K562 (cell line): ENCODE data around the gene HES3. TPM values are rescaled to one million over a fixed set of nuclear protein-coding genes. Genes with fewer than 3 reads are reported as not detected.

Experiments
- CREB3L1 ChIP-seq: fragments of 450-650 bp; IDR thresholded peaks from 2 replicates; pipeline ENCODE4 v1.6.1; 2014; ENCODE audit warnings: low read depth, mild to moderate bottlenecking, moderate library complexity, borderline replicate concordance
- E2F3 ChIP-seq: fragments of 250-450 bp; sonication (Bioruptor Pico); IDR thresholded peaks from 2 replicates; pipeline ENCODE4 v1.4.0; 2020; ENCODE audit warnings: mild to moderate bottlenecking
- ETV1 ChIP-seq: fragments of 450-650 bp; conservative IDR thresholded peaks from 2 replicates; pipeline ENCODE4 v1.6.1; 2016; ENCODE audit warnings: missing genetic modification characterization, control low read depth, low read depth, missing compliant biosample characterization
- FOXJ2 ChIP-seq: fragments of 200-800 bp; sonication (Bioruptor generic); IDR thresholded peaks from 2 replicates; pipeline ENCODE4 v1.6.1; 2016; ENCODE audit warnings: missing genetic modification characterization, missing compliant biosample characterization
- KLF1 ChIP-seq: fragments of 450-650 bp; IDR thresholded peaks from 2 replicates; pipeline ENCODE4 v1.6.1; 2016; ENCODE audit warnings: missing genetic modification characterization, missing compliant biosample characterization
- KLF6 ChIP-seq: fragments of 250-450 bp; sonication (Bioruptor Pico); IDR thresholded peaks from 2 replicates; pipeline ENCODE4 v1.4.0; 2020; ENCODE audit warnings: mild to moderate bottlenecking, moderate library complexity, borderline replicate concordance
- POLR2AphosphoS2 ChIP-seq: IDR thresholded peaks from 2 replicates; pipeline ENCODE4 v1.6.1; 2012; ENCODE audit warnings: low read length, improper control_type of control experiment
- PTTG1 ChIP-seq: fragments of 450-650 bp; IDR thresholded peaks from 2 replicates; pipeline ENCODE4 v1.6.1; 2016; ENCODE audit warnings: low read depth, mild to moderate bottlenecking, missing genetic modification characterization, missing compliant biosample characterization
- RERE ChIP-seq: sonication (generic); formaldehyde crosslinking; IDR thresholded peaks from 2 replicates; pipeline ENCODE4 v1.8.0; 2023; ENCODE audit warnings: missing genetic modification reagents, mild to moderate bottlenecking, borderline replicate concordance
- SMAD2 ChIP-seq: fragments of 150-350 bp; IDR thresholded peaks from 2 replicates; pipeline ENCODE4 v1.6.1; 2014; ENCODE audit warnings: low read depth, mild to moderate bottlenecking, low read length
- SP1 ChIP-seq: sonication (generic); formaldehyde crosslinking; IDR thresholded peaks from 2 replicates; pipeline ENCODE4 v1.8.1; 2022; ENCODE audit warnings: mild to moderate bottlenecking, missing genetic modification reagents
- TAF9B ChIP-seq: fragments of 450-650 bp; IDR thresholded peaks from 2 replicates; pipeline ENCODE4 v1.6.1; 2018; ENCODE audit warnings: mild to moderate bottlenecking; ENCODE audit not compliant: partially characterized antibody
- ZBED1 ChIP-seq: IDR thresholded peaks from 2 replicates; pipeline ENCODE4 v1.6.1; 2014
- ZBTB17 ChIP-seq: fragments of 450-650 bp; formaldehyde crosslinking; IDR thresholded peaks from 2 replicates; pipeline ENCODE4 v1.4.0; 2020; ENCODE audit warnings: mild to moderate bottlenecking
- ZNF274 ChIP-seq: IDR thresholded peaks from 2 replicates; pipeline ENCODE4 v1.6.1; 2011; ENCODE audit warnings: low read depth, mild to moderate bottlenecking, low read length, moderate library complexity, borderline replicate concordance
- ZNF707 ChIP-seq: fragments of 250-450 bp; sonication (Bioruptor Pico); conservative IDR thresholded peaks from 2 replicates; pipeline ENCODE4 v1.8.0; 2022; ENCODE audit warnings: inconsistent platforms, mild to moderate bottlenecking, moderate library complexity
- polyA plus RNA-seq, 8 experiments: library from polyadenylated mRNA; depleted of rRNA in 4 of 8; stranded (reverse) in 5 of 8; unstranded in 3 of 8; fragments of >200 nt; fragmentation: Nextera tagmentation in 2 of 8; fragmentation: Illumina TruSeq in 1 of 8; extraction: Ambion mirVana in 2 of 8; extraction: Trizol in 1 of 8; gene quantifications; 2 replicates each; pipeline versions ENCODE4 v1.2.1 to v1.2.3, GENCODE V29; 2011 to 2014; ENCODE audit warnings: inconsistent platforms in 1 of 8, missing spikeins in 1 of 8
- total RNA-seq, 7 experiments: library from RNA; depleted of rRNA in 6 of 7; stranded (reverse); fragments of >200 nt in 6 of 7; fragmentation: Illumina TruSeq in 2 of 7; extraction: Trizol in 2 of 7; gene quantifications; 2 replicates each; pipeline versions ENCODE4 v1.2.1 to v1.2.3, GENCODE V29; 2011 to 2021; ENCODE audit warnings: low replicate concordance in 1 of 7

HES3 gene
- total and polyA plus RNA-seq, 9 of the 15 experiments (the other 6 are each of a cell fraction or from before 2014, with no cell fraction given): not detected

GRCh38 chr1:6199298-6200187 is 44.4 kb upstream of the HES3 start, which contains the start of gene RPL22 (continued):
- TF ChIP-seq ZNF274 (no peak), SP1 (peak; percentile 99), TAF9B (peak; percentile 85), KLF1 (tag) (peak; percentile 66; the same call in 1 of the 2 replicates), SMAD2 (no peak), ZNF707 (CRISPR knock-in tag) (peak; percentile 23; the same call in 1 of the 2 replicates), E2F3 (CRISPR knock-in tag) (0 out of 2 replicates have a peak, but pooled peaks have one; percentile 61), POLR2AphosphoS2 (peak; percentile 86; the same call in 1 of the 2 replicates), ETV1 (tag) (0 out of 2 replicates have a peak, but pooled peaks have one; percentile 26), ZBTB17 (peak; percentile 100), PTTG1 (tag) (0 out of 2 replicates have a peak, but pooled peaks have one; percentile 31), ZBED1 (peak; percentile 51; the same call in 1 of the 2 replicates), KLF6 (peak; percentile 32; the same call in 1 of the 2 replicates), RERE (CRISPR knock-in tag) (no peak), CREB3L1 (peak; percentile 78), FOXJ2 (tag) (peak; percentile 84)
